ENCODE results near the gene BANP. TPM values are rescaled to one million over a fixed set of nuclear protein-coding genes. Genes with fewer than 3 reads are reported as not detected.

The BANP gene
- total and polyA plus RNA-seq, 2 of the 8 experiments (the other 6 are each of a cell fraction or from before 2014, with no cell fraction given): 25.8 to 39.8 TPM

DNA sequence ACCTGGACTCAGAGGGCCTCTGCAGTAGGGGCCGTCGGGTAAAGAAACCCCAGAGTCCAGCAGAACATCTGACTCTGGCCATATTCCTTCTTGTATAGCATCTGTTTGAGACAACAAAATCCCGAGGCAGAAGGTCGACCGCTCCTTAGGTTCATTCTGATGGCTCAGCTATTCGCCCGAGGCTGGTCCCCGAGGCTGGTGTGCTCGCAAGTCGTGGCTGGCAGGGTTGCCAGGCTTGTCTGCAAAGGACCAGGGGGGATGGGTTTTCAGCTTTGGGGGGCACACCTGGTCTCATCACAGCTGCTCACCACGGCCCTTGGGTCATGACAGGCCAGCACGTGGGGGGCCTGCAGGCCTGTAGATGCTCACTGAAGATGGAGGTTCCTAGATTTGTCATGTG lies 119.1 kb downstream of the BANP start:
- no peak overlapping the region for H4K8ac ChIP-seq (ENCODE audit: extremely low read depth, insufficient read depth, low read length)
- H3K56ac ChIP-seq (replicated peaks; ENCODE audit: insufficient read length, low read depth, low read length): no peak overlapping the region
- 81% methylated on average over 12 of the region's 12 CpGs; no CpG with 5 or more reads in 1 of the 2 experiments for WGBS, 2 experiments (ENCODE audit: extremely low coverage in 1 of 2, insufficient coverage in 1 of 2, insufficient read length in 1 of 2, insufficient replicate concordance in 2 of 2, low coverage in 1 of 2, low lambda C conversion rate in 2 of 2, missing lambda C conversion rate in 1 of 2)
- H3K23ac ChIP-seq (ENCODE audit: insufficient read length): no peak overlapping the region
- FAIRE-seq (no peak), DNase-seq (ENCODE audit: low read depth in 1 of 2, low spot score in 2 of 2) (no peak)
- H2AK5ac ChIP-seq (ENCODE audit: low read depth, low read length): no peak overlapping the region
- H3K9me3 ChIP-seq (ENCODE audit: insufficient read depth in 2 of 2, low read depth in 1 of 2, low read length in 1 of 2): no peaks in the 10 kb centered on the region
- H3K4me3 ChIP-seq (ENCODE audit: extremely low read depth in 1 of 4, insufficient read depth in 2 of 4, low read depth in 3 of 4, low read length in 4 of 4): no peak overlapping the region
- no peak overlapping the region for H2BK15ac ChIP-seq (ENCODE audit: low read length)
- ChIA-PET POLR2A (ENCODE audit: partially characterized antibody) (no interaction called here), CTCF (ENCODE audit: partially characterized antibody) (interaction anchor here (0.8 kb wide), 1 partner anchor 9 kb away, joined by 3 read pairs; no protein-coding TSS in a partner anchor)
- H3K79me1 ChIP-seq (ENCODE audit: low read depth, low read length): no peaks in the 10 kb centered on the region
- no peak overlapping the region for H4K91ac ChIP-seq (replicated peaks; ENCODE audit: insufficient read length, low read length)
- H2BK5ac ChIP-seq (ENCODE audit: low read depth, low read length): no peak overlapping the region
- no peak overlapping the region for H3K27ac ChIP-seq (ENCODE audit: low read depth, low read length)
- no peak overlapping the region for H2BK12ac ChIP-seq (ENCODE audit: low read depth, low read length)
- no peak overlapping the region for H4K5ac ChIP-seq (ENCODE audit: insufficient read length, low read depth, low read length)
- H3K4me2 ChIP-seq (ENCODE audit: insufficient read depth in 1 of 2, low read depth in 2 of 2, low read length in 2 of 2): no peak overlapping the region
- no peak overlapping the region for H3K14ac ChIP-seq (ENCODE audit: insufficient read length)
- peaks cover 0 to 8% (median 4%) of the 10 kb centered on the region in 4 experiments; a peak in 2 of 8 replicates for H3K36me3 ChIP-seq (ENCODE audit: control insufficient read depth in 2 of 4, insufficient read depth in 4 of 4, low read length in 3 of 4)
- H3K18ac ChIP-seq (ENCODE audit: extremely low read depth, low read length): no peak overlapping the region
- H3K79me2 ChIP-seq (ENCODE audit: control insufficient read depth in 1 of 2, insufficient read depth in 2 of 2, low read length in 2 of 2): no peaks in the 10 kb centered on the region
- H3K27me3 ChIP-seq (replicated peaks in 1 of 4; ENCODE audit: control insufficient read depth in 3 of 4, extremely low read depth in 1 of 4, insufficient read depth in 3 of 4, low read length in 3 of 4): no peaks in the 10 kb centered on the region
- H4K20me1 ChIP-seq (replicated peaks in 1 of 2; ENCODE audit: control insufficient read depth in 1 of 2, insufficient read depth in 2 of 2, low read length in 2 of 2): no peaks in the 10 kb centered on the region
- H3K9ac ChIP-seq (replicated peaks in 1 of 4; ENCODE audit: extremely low read depth in 1 of 4, low read depth in 3 of 4, low read length in 3 of 4): no peak overlapping the region
- TF ChIP-seq TCF12 (IDR thresholded peaks at IDR 0.05; ENCODE audit: low read depth, low read length) (no peak), SAP30 (IDR thresholded peaks at IDR 0.05; ENCODE audit: insufficient read depth, insufficient replicate concordance, low read length) (no peak), RFX5 (IDR thresholded peaks at IDR 0.05; ENCODE audit: borderline replicate concordance, low read depth, low read length) (no peak), EP300 (IDR thresholded peaks at IDR 0.05; ENCODE audit: borderline replicate concordance in 1 of 2, low read depth in 2 of 2, low read length in 2 of 2) (no peak)
- no peaks in the 10 kb centered on the region for H3K23me2 ChIP-seq (ENCODE audit: low read depth, low read length)
- H3K4ac ChIP-seq (replicated peaks; ENCODE audit: insufficient read length, low read depth, low read length): no peak overlapping the region
- no peak overlapping the region for H2BK120ac ChIP-seq (replicated peaks; ENCODE audit: low read depth, low read length)
- H2BK20ac ChIP-seq (ENCODE audit: low read length): no peak overlapping the region
- no peak overlapping the region for H2AFZ ChIP-seq (ENCODE audit: low read length)
- H3K4me1 ChIP-seq (replicated peaks in 1 of 4; ENCODE audit: control insufficient read depth in 3 of 4, insufficient read depth in 4 of 4, low read length in 3 of 4): peaks cover 0 to 10% (median 1%) of the 10 kb centered on the region in 4 experiments; a peak in 3 of 7 replicates
